ENCODE data around the gene COPA. TPM values are rescaled to one million over a fixed set of nuclear protein-coding genes. Genes with fewer than 3 reads are reported as not detected.

Gene COPA
- total and polyA plus RNA-seq, 9 donors = 109 to 154 (median 129) TPM

DNA sequence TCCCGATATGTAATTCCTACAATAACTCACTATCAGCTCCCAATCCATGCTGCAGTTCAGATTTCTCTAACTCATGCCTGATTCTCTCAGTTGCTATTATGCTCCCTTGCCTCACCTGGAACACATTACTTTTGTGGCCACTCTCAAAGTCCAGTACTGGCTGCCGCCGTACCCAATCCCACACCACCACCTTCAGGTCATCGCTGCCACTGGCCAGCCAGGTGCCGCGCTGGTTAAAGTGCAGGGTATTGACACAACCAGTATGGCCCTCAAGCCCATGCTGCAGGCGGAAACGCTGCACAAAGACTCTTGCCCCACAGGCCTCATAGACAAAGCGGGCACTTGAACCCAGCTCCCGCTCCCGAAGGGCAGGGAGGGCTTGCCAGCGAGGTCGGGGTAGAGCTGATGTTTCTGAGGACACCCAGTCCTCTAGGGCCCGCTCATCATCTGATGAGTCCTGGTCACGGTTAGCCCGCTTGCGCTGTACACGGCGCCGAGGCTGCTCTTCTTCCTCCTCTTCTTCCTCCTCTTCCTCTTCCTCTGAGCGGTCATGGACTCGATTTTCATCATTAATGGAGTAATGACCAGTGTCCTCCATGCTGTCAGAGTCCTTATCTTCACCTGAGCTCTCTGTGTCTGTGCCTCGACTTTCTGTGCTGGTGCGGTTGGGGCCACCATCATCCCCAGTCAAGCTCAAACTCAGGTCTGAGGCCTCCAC, 103.3 kb downstream of the COPA start:
- Histone ChIP-seq H3K9me3 (replicated peaks; ENCODE audit: control insufficient read depth, low read depth, low read length) (no peaks in the 10 kb centered on the region), H3K36me3 (ENCODE audit: control insufficient read depth, insufficient read depth, low read length) (peaks cover 46% of the 10 kb centered on the region), H3K4me3 (ENCODE audit: low read length) (no peak overlapping the region), H3K27ac (ENCODE audit: low read length) (no peak overlapping the region), H3K4me1 (ENCODE audit: control insufficient read depth, insufficient read depth, low read length) (no peaks in the 10 kb centered on the region), H3K27me3 (ENCODE audit: control insufficient read depth, insufficient read depth, low read length) (no peaks in the 10 kb centered on the region)
- 91% methylated on average over 24 of the region's 24 CpGs for WGBS (ENCODE audit: insufficient coverage)
- DNase-seq = no peak

Other genes with a start within 250 kb of the COPA start
- 15.4 TPM for gene IGSF8, start 244.6 kb downstream of the COPA start, total RNA-seq
- gene IGSF8, start 244.6 kb downstream of the COPA start, polyA plus RNA-seq (ENCODE audit: insufficient read depth in 1 of 8, insufficient read length in 8 of 8, low replicate concordance in 1 of 8) = 10 to 100 TPM; 17.7 to 26.2 (median 22.1) TPM
- 55.0 TPM for gene ATP1A2, start 227.5 kb downstream of the COPA start, total RNA-seq
- gene ATP1A2, start 227.5 kb downstream of the COPA start, polyA plus RNA-seq (ENCODE audit: insufficient read depth in 1 of 8, insufficient read length in 8 of 8, low replicate concordance in 1 of 8) = 10 to 100 TPM; 44.6 to 85.6 (median 59.4) TPM
- gene ATP1A4, start 191.6 kb downstream of the COPA start, total RNA-seq = 0.44 TPM
- 1 to 10 TPM in 7 of 8 donors, under 1 TPM in 1; 0.96 to 3.4 (median 1.5) TPM for gene ATP1A4, start 191.6 kb downstream of the COPA start, polyA plus RNA-seq (ENCODE audit: insufficient read depth in 1 of 8, insufficient read length in 8 of 8, low replicate concordance in 1 of 8)
- gene CASQ1, start 152.7 kb downstream of the COPA start, total RNA-seq = 827 TPM
- 1,000 to 10,000 TPM in 1 of 8 donors, 100 to 1,000 TPM in 7; 182 to 1,024 (median 692) TPM for gene CASQ1, start 152.7 kb downstream of the COPA start, polyA plus RNA-seq (ENCODE audit: insufficient read depth in 1 of 8, insufficient read length in 8 of 8, low replicate concordance in 1 of 8)
- 57.4 TPM for gene PEA15, start 137.9 kb downstream of the COPA start, total RNA-seq
- gene PEA15, start 137.9 kb downstream of the COPA start, polyA plus RNA-seq (ENCODE audit: insufficient read depth in 1 of 8, insufficient read length in 8 of 8, low replicate concordance in 1 of 8) = 100 to 1,000 TPM; 110 to 171 (median 142) TPM
- gene DCAF8, start 80.7 kb downstream of the COPA start, total RNA-seq = 70.5 TPM
- gene DCAF8, start 80.7 kb downstream of the COPA start, polyA plus RNA-seq (ENCODE audit: insufficient read depth in 1 of 8, insufficient read length in 8 of 8, low replicate concordance in 1 of 8) = 100 to 1,000 TPM in 4 of 8 donors, 10 to 100 TPM in 4; 80.0 to 130 (median 98.6) TPM
- gene PEX19, start 58.1 kb downstream of the COPA start, total RNA-seq = 34.2 TPM
- 10 to 100 TPM; 36.4 to 43.0 (median 41.9) TPM for gene PEX19, start 58.1 kb downstream of the COPA start, polyA plus RNA-seq (ENCODE audit: insufficient read depth in 1 of 8, insufficient read length in 8 of 8, low replicate concordance in 1 of 8)
- gene NCSTN, start 133 bp upstream of the COPA start, total RNA-seq = 43.4 TPM
- gene NCSTN, start 133 bp upstream of the COPA start, polyA plus RNA-seq (ENCODE audit: insufficient read depth in 1 of 8, insufficient read length in 8 of 8, low replicate concordance in 1 of 8) = 100 to 1,000 TPM in 2 of 8 donors, 10 to 100 TPM in 6; 83.8 to 111 (median 98.4) TPM
- gene NHLH1, start 23.8 kb upstream of the COPA start, total RNA-seq = 0.04 TPM
- gene NHLH1, start 23.8 kb upstream of the COPA start, polyA plus RNA-seq (ENCODE audit: insufficient read depth in 1 of 8, insufficient read length in 8 of 8, low replicate concordance in 1 of 8) = 1 to 10 TPM in 1 of 8 donors, under 1 TPM in 7; 0.16 to 1.1 (median 0.36) TPM
- gene VANGL2, start 57.3 kb upstream of the COPA start, total RNA-seq = 2.3 TPM
- gene VANGL2, start 57.3 kb upstream of the COPA start, polyA plus RNA-seq (ENCODE audit: insufficient read depth in 1 of 8, insufficient read length in 8 of 8, low replicate concordance in 1 of 8) = 10 to 100 TPM in 7 of 8 donors, 1 to 10 TPM in 1; 6.8 to 17.8 (median 10.9) TPM
- gene SLAMF6, start 180.0 kb upstream of the COPA start, total RNA-seq = 0.13 TPM
- under 1 TPM; 0.08 to 0.16 (median 0.13) TPM for gene SLAMF6, start 180.0 kb upstream of the COPA start, polyA plus RNA-seq (ENCODE audit: insufficient read depth in 1 of 8, insufficient read length in 8 of 8, low replicate concordance in 1 of 8)
- 2.0 TPM for gene CD84, start 236.2 kb upstream of the COPA start, total RNA-seq
- 1 to 10 TPM in 6 of 8 donors, under 1 TPM in 2; 0.94 to 2.1 (median 1.3) TPM for gene CD84, start 236.2 kb upstream of the COPA start, polyA plus RNA-seq (ENCODE audit: insufficient read depth in 1 of 8, insufficient read length in 8 of 8, low replicate concordance in 1 of 8)

All from muscle of leg (tissue), 11 donors.